ENCODE data around the gene MAPKBP1.
A peak's percentile ranks its signal among the peaks of the same experiment; 100 is the strongest.

Gene MAPKBP1

GRCh38 chr15:41860049-41860828, 86.0 kb downstream of the MAPKBP1 start:
- no peaks in the 10 kb centered on the region for H3K4me1 ChIP-seq (ENCODE audit: control insufficient read depth in 1 of 2, insufficient read depth in 2 of 2, low read length in 2 of 2)
- H2AFZ ChIP-seq (ENCODE audit: insufficient read depth, low read length, poor library complexity) = no peak overlapping the region
- H3K27ac ChIP-seq (ENCODE audit: low read depth, low read length) = no peak overlapping the region
- WGBS (ENCODE audit: extremely low coverage, insufficient coverage, insufficient read length) = no CpG with 5 or more reads among the region's 15 CpGs
- H2BK12ac ChIP-seq (ENCODE audit: low read length) = no peak overlapping the region
- DNase-seq = no peak
- no peak overlapping the region for H3K14ac ChIP-seq (ENCODE audit: low read length)
- H3K4me2 ChIP-seq (ENCODE audit: low read length) = no peak overlapping the region
- no peaks in the 10 kb centered on the region for H3K79me1 ChIP-seq (ENCODE audit: low read length)
- no peak overlapping the region for H2BK120ac ChIP-seq (ENCODE audit: insufficient read depth, low read length, poor library complexity)
- no peak overlapping the region for H4K8ac ChIP-seq (ENCODE audit: low read depth, low read length)
- H3K4me3 ChIP-seq (ENCODE audit: low read depth, low read length) = no peak overlapping the region
- no peaks in the 10 kb centered on the region for H3K36me3 ChIP-seq (ENCODE audit: control insufficient read depth in 1 of 2, insufficient read depth in 2 of 2, low read length in 2 of 2)
- no peak overlapping the region for H3K9ac ChIP-seq (ENCODE audit: low read length)
- H3K4ac ChIP-seq (ENCODE audit: low read depth, low read length) = no peak overlapping the region
- H2BK5ac ChIP-seq (ENCODE audit: low read depth, low read length, poor library complexity) = no peak overlapping the region
- H4K12ac ChIP-seq (ENCODE audit: low read depth, low read length) = no peak overlapping the region
- no peak overlapping the region for H4K91ac ChIP-seq (ENCODE audit: low read depth, low read length)
- H3K9me3 ChIP-seq (ENCODE audit: insufficient read depth, low read depth, low read length) = no peaks in the 10 kb centered on the region
- no peak overlapping the region for H2AK5ac ChIP-seq (ENCODE audit: low read length)
- H3K23ac ChIP-seq (ENCODE audit: low read length) = no peak overlapping the region
- H3K27me3 ChIP-seq (ENCODE audit: insufficient read depth, low read length) = no peaks in the 10 kb centered on the region
- H3K18ac ChIP-seq (ENCODE audit: low read length) = no peak overlapping the region
- H3K79me2 ChIP-seq (ENCODE audit: control insufficient read depth, insufficient read depth, low read length, poor library complexity) = no peaks in the 10 kb centered on the region

- Histone ChIP-seq H3K27ac (ENCODE audit: low read depth, low read length) (no peak overlapping the region), H4K12ac (ENCODE audit: low read depth, low read length) (no peak overlapping the region), H3K9ac (ENCODE audit: low read length) (no peak overlapping the region), H4K91ac (ENCODE audit: low read depth, low read length) (no peak overlapping the region), H2BK12ac (ENCODE audit: low read length) (no peak overlapping the region), H3K4me3 (ENCODE audit: low read depth, low read length) (no peak overlapping the region), H3K4ac (ENCODE audit: low read depth, low read length) (no peak overlapping the region), H4K8ac (ENCODE audit: low read depth, low read length) (no peak overlapping the region), H3K27me3 (ENCODE audit: insufficient read depth, low read length) (no peaks in the 10 kb centered on the region), H2AFZ (ENCODE audit: insufficient read depth, low read length, poor library complexity) (no peak overlapping the region), H3K9me3 (ENCODE audit: insufficient read depth, low read depth, low read length) (no peaks in the 10 kb centered on the region), H3K79me2 (ENCODE audit: control insufficient read depth, insufficient read depth, low read length, poor library complexity) (no peaks in the 10 kb centered on the region), H3K36me3 (ENCODE audit: control insufficient read depth in 1 of 2, insufficient read depth in 2 of 2, low read length in 2 of 2) (no peaks in the 10 kb centered on the region), H3K79me1 (ENCODE audit: low read length) (no peaks in the 10 kb centered on the region), H2BK120ac (ENCODE audit: insufficient read depth, low read length, poor library complexity) (no peak overlapping the region), H3K14ac (ENCODE audit: low read length) (no peak overlapping the region), H3K4me1 (ENCODE audit: control insufficient read depth in 1 of 2, insufficient read depth in 2 of 2, low read length in 2 of 2) (peaks cover 2 to 13% of the 10 kb centered on the region in 2 experiments), H3K18ac (ENCODE audit: low read length) (no peak overlapping the region), H2AK5ac (ENCODE audit: low read length) (no peak overlapping the region), H2BK5ac (ENCODE audit: low read depth, low read length, poor library complexity) (no peak overlapping the region), H3K4me2 (ENCODE audit: low read length) (no peak overlapping the region), H3K23ac (ENCODE audit: low read length) (no peak overlapping the region)
- DNase-seq = no peak
- WGBS (ENCODE audit: extremely low coverage, insufficient coverage, insufficient read length) = no CpG with 5 or more reads among the region's 18 CpGs
These were observed 87.6 kb downstream of the MAPKBP1 start for GRCh38 chr15:41861736-41862356.

DNA sequence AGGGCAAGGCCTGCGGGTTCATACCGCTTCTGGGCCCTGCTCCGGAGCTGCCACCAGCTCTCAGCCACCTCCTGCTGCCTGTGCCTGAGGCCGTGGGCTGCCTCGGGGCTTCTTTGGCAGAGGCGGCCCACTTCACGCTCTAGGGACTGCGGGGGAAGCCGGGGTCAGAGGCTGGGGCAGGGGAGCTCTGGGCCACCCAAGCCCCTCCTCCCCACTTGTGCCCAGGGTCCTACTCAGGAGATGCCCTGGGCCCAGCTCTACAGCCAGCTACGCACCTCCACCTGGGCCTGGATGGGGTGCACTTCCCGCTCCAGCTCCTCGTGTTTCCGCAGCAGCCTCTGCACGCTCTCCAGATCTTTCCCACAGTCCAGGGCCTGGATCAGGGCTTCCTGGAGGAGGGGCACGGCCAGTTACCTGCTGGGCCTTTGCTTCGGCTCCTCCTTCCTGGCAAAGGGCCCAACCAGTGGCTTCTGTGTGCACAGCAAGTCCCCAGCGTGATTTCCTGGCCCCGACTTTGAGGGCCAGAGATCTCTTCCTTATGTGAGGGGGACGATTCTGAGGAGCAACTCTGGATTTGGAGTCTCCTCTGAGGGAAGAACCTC, 88.3 kb downstream of the MAPKBP1 start:
- no peak overlapping the region for H2AFZ ChIP-seq (ENCODE audit: insufficient read depth, low read length, poor library complexity)
- no peaks in the 10 kb centered on the region for H3K27me3 ChIP-seq (ENCODE audit: insufficient read depth, low read length)
- no peak overlapping the region for H3K4me2 ChIP-seq (ENCODE audit: low read length)
- no peaks in the 10 kb centered on the region for H3K9me3 ChIP-seq (ENCODE audit: insufficient read depth, low read depth, low read length)
- no peak overlapping the region for H3K14ac ChIP-seq (ENCODE audit: low read length)
- H3K27ac ChIP-seq (ENCODE audit: low read depth, low read length) = no peak overlapping the region
- no peak overlapping the region for H2AK5ac ChIP-seq (ENCODE audit: low read length)
- H2BK5ac ChIP-seq (ENCODE audit: low read depth, low read length, poor library complexity) = no peak overlapping the region
- H3K79me1 ChIP-seq (ENCODE audit: low read length) = no peaks in the 10 kb centered on the region
- H4K91ac ChIP-seq (ENCODE audit: low read depth, low read length) = no peak overlapping the region
- no peaks in the 10 kb centered on the region for H3K36me3 ChIP-seq (ENCODE audit: control insufficient read depth in 1 of 2, insufficient read depth in 2 of 2, low read length in 2 of 2)
- H3K23ac ChIP-seq (ENCODE audit: low read length) = no peak overlapping the region
- no peak overlapping the region for H3K4ac ChIP-seq (ENCODE audit: low read depth, low read length)
- H3K79me2 ChIP-seq (ENCODE audit: control insufficient read depth, insufficient read depth, low read length, poor library complexity) = no peaks in the 10 kb centered on the region
- H3K4me1 ChIP-seq (ENCODE audit: control insufficient read depth in 1 of 2, insufficient read depth in 2 of 2, low read length in 2 of 2) = peaks cover 2 to 14% of the 10 kb centered on the region in 2 experiments
- H2BK12ac ChIP-seq (ENCODE audit: low read length) = no peak overlapping the region
- H3K4me3 ChIP-seq (ENCODE audit: low read depth, low read length) = no peak overlapping the region
- H3K9ac ChIP-seq (ENCODE audit: low read length) = no peak overlapping the region
- no peak overlapping the region for H4K12ac ChIP-seq (ENCODE audit: low read depth, low read length)
- H4K8ac ChIP-seq (ENCODE audit: low read depth, low read length) = no peak overlapping the region
- WGBS (ENCODE audit: extremely low coverage, insufficient coverage, insufficient read length) = no CpG with 5 or more reads among the region's 19 CpGs
- no peak overlapping the region for H3K18ac ChIP-seq (ENCODE audit: low read length)
- H2BK120ac ChIP-seq (ENCODE audit: insufficient read depth, low read length, poor library complexity) = no peak overlapping the region
- peak in 1 of 2 donors; percentile 5 for DNase-seq

DNA sequence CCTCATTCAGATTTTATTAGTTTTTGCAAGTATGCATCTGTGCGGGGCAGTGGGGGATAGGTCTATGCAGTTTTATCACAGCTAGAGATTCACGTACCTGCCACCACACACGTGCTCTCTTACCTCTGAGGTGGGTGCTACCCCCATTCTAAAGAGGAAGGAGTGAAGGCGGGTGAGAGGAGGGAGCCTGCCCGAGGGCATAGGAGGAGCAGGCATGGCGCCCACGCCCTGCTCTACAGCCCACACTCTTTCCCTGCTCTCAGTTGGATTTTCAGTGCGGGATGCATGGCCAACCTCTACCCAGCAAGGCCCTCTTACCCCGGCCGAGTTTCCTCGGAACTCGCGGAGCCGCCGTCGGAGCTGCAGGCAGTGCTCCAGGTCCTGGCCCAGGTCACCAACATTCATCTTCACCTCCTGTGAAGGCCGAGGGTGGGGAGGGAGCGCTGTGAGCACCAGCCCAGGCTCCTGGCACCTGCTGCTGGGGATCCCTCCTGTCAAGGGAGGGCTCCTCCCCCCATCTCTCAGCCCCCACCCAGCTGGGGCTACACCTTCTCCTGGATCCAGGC, 91.3 kb downstream of the MAPKBP1 start:
- H3K23ac ChIP-seq (ENCODE audit: low read length) = no peak overlapping the region
- H3K4ac ChIP-seq (ENCODE audit: low read depth, low read length) = no peak overlapping the region
- no CpG with 5 or more reads among the region's 18 CpGs for WGBS (ENCODE audit: extremely low coverage, insufficient coverage, insufficient read length)
- no peak overlapping the region for H2AK5ac ChIP-seq (ENCODE audit: low read length)
- no peak overlapping the region for H2AFZ ChIP-seq (ENCODE audit: insufficient read depth, low read length, poor library complexity)
- H4K91ac ChIP-seq (ENCODE audit: low read depth, low read length) = no peak overlapping the region
- H2BK120ac ChIP-seq (ENCODE audit: insufficient read depth, low read length, poor library complexity) = no peak overlapping the region
- no peak for DNase-seq
- no peaks in the 10 kb centered on the region for H3K79me2 ChIP-seq (ENCODE audit: control insufficient read depth, insufficient read depth, low read length, poor library complexity)
- no peak overlapping the region for H3K18ac ChIP-seq (ENCODE audit: low read length)
- H3K79me1 ChIP-seq (ENCODE audit: low read length) = no peaks in the 10 kb centered on the region
- no peak overlapping the region for H3K27ac ChIP-seq (ENCODE audit: low read depth, low read length)
- H3K27me3 ChIP-seq (ENCODE audit: insufficient read depth, low read length) = no peaks in the 10 kb centered on the region
- no peaks in the 10 kb centered on the region for H3K9me3 ChIP-seq (ENCODE audit: insufficient read depth, low read depth, low read length)
- H3K36me3 ChIP-seq (ENCODE audit: control insufficient read depth in 1 of 2, insufficient read depth in 2 of 2, low read length in 2 of 2) = no peaks in the 10 kb centered on the region
- no peak overlapping the region for H2BK12ac ChIP-seq (ENCODE audit: low read length)
- H3K4me3 ChIP-seq (ENCODE audit: low read depth, low read length) = no peak overlapping the region
- H3K9ac ChIP-seq (ENCODE audit: low read length) = no peak overlapping the region
- peaks cover 2 to 14% of the 10 kb centered on the region in 2 experiments for H3K4me1 ChIP-seq (ENCODE audit: control insufficient read depth in 1 of 2, insufficient read depth in 2 of 2, low read length in 2 of 2)
- no peak overlapping the region for H4K8ac ChIP-seq (ENCODE audit: low read depth, low read length)
- no peak overlapping the region for H3K4me2 ChIP-seq (ENCODE audit: low read length)
- no peak overlapping the region for H4K12ac ChIP-seq (ENCODE audit: low read depth, low read length)
- no peak overlapping the region for H2BK5ac ChIP-seq (ENCODE audit: low read depth, low read length, poor library complexity)
- H3K14ac ChIP-seq (ENCODE audit: low read length) = no peak overlapping the region

Data from trophoblast cell (in vitro differentiated cells and primary cell).